Sigmoid colon (tissue), 7 donors: ENCODE data around the gene ATG5. TPM values are rescaled to one million over a fixed set of nuclear protein-coding genes. Genes with fewer than 3 reads are reported as not detected.
A peak's percentile ranks its signal among the peaks of the same experiment; 100 is the strongest.

ENCODE experiments used
- DNase-seq: peaks from one replicate; pipeline ENCODE4 v3.0.0-alpha.2; 2019
- H3K27ac ChIP-seq, 4 donors: fragments of 200-600 bp; sonication (generic); one replicate each; pipeline ENCODE4 v1.5.1; 2016 to 2019; ENCODE audit warnings: mild to moderate bottlenecking in 1 of 4
- H3K27me3 ChIP-seq, 3 donors: fragments of 200-600 bp; sonication (generic); one replicate each; pipeline ENCODE4 v1.5.1; 2019; ENCODE audit warnings: mild to moderate bottlenecking in 1 of 3
- H3K36me3 ChIP-seq, 4 donors: fragments of 200-600 bp; sonication (generic); one replicate each; pipeline ENCODE4 v1.5.1; 2016 to 2019
- H3K4me1 ChIP-seq, 4 donors: fragments of 200-600 bp; sonication (generic); one replicate each; pipeline ENCODE4 v1.5.1; 2017 to 2019
- H3K4me3 ChIP-seq, 4 donors: fragments of 200-600 bp; sonication (generic); one replicate each; pipeline ENCODE4 v1.5.1; 2017 to 2019; ENCODE audit warnings: mild to moderate bottlenecking in 2 of 4, moderate library complexity in 1 of 4
- H3K9me3 ChIP-seq, 4 donors: fragments of 200-600 bp in 3 of 4; sonication (generic) in 3 of 4; one replicate each; pipeline versions ENCODE4 v1.5.1 to v1.6.1; 2013 to 2019
- CTCF ChIP-seq, 4 experiments: fragments of 450-650 bp in 3 of 4; fragments of 200-600 bp in 1 of 4; IDR thresholded peaks; one replicate each; pipeline ENCODE4 v1.5.1; 2016 to 2019; ENCODE audit warnings: antibody characterized with exemption in 4 of 4, mild to moderate bottlenecking in 3 of 4, moderate library complexity in 2 of 4
- EP300 ChIP-seq, 4 donors: sonication (generic); formaldehyde crosslinking; IDR thresholded peaks; one replicate each; pipeline ENCODE4 v1.6.1; 2017; ENCODE audit warnings: antibody characterized with exemption in 4 of 4
- POLR2A ChIP-seq, 2 donors: fragments of 450-650 bp; IDR thresholded peaks; one replicate each; pipeline ENCODE4 v1.6.1; 2016; ENCODE audit warnings: antibody characterized with exemption in 2 of 2, mild to moderate bottlenecking in 2 of 2, moderate library complexity in 2 of 2
- POLR2AphosphoS5 ChIP-seq, 4 donors: sonication (generic); formaldehyde crosslinking; IDR thresholded peaks; one replicate each; pipeline ENCODE4 v1.6.1; 2017; ENCODE audit warnings: antibody characterized with exemption in 4 of 4
- WGBS, 2 donors: extraction: QIAGEN DNeasy Blood & Tissue Kit; methylation state at CpG; one replicate each; pipeline ENCODE4 v1.1.7; 2013; 5-methylcytosine and 5-hydroxymethylcytosine counted together
- intact Hi-C: fragments of 100-400 bp; cut with DNase I; formaldehyde crosslinking; loops from one replicate; pipeline ENCODE4 v1.15.1; 2023
- polyA plus RNA-seq, 3 donors: library from polyadenylated mRNA; stranded (reverse); fragments of 200-250 nt; gene quantifications; one replicate each; pipeline ENCODE4 v1.2.3, GENCODE V29; 2013
- total RNA-seq, 4 donors: library from RNA; depleted of rRNA; stranded (reverse); fragments of >200 nt; gene quantifications; one replicate each; pipeline ENCODE4 v1.1.0, GENCODE V29; 2016
- donor health status: healthy with polysubstance abuse.
- donor health status: Bipolar disorder and iron deficiency.
- donor health status: healthy.

The ATG5 gene
- total and polyA plus RNA-seq, 7 donors: 27.8 to 59.2 (median 48.6) TPM

GRCh38 chr6:106167096-106167814 is 158.3 kb downstream of the ATG5 start:
- no peak for DNase-seq
- no peaks in the 10 kb centered on the region for H3K9me3 ChIP-seq
- no peak for TF ChIP-seq POLR2AphosphoS5 (IDR thresholded peaks at IDR 0.05)
- 73 to 85% methylated on average over 6 of the region's 6 CpGs for WGBS, 2 donors
- peaks cover 0 to 4% (median 0%) of the 10 kb centered on the region in 4 donors for H3K4me1 ChIP-seq
- H3K4me3 ChIP-seq: no peak overlapping the region
- intact Hi-C loops: no loop called here
- H3K27me3 ChIP-seq: no peaks in the 10 kb centered on the region
- no peaks in the 10 kb centered on the region for H3K36me3 ChIP-seq
- H3K27ac ChIP-seq: no peak overlapping the region

GRCh38 chr6:106165885-106166485 is 159.6 kb downstream of the ATG5 start:
- 93 to 96% methylated on average over 3 of the region's 3 CpGs for whole genome bisulfite sequencing, 2 donors
- H3K4me1 ChIP-seq: peaks cover 0 to 4% (median 0%) of the 10 kb centered on the region in 4 donors
- no peaks in the 10 kb centered on the region for H3K36me3 ChIP-seq
- TF ChIP-seq EP300 (IDR thresholded peaks at IDR 0.05) (no peak), CTCF (IDR thresholded peaks at IDR 0.05) (no peak), POLR2A (IDR thresholded peaks at IDR 0.05) (no peak), POLR2AphosphoS5 (IDR thresholded peaks at IDR 0.05) (no peak)
- H3K9me3 ChIP-seq: no peaks in the 10 kb centered on the region
- DNase-seq: no peak
- H3K4me3 ChIP-seq: no peak overlapping the region
- no peaks in the 10 kb centered on the region for H3K27me3 ChIP-seq
- intact Hi-C loops: no loop called here
- H3K27ac ChIP-seq: no peak overlapping the region

- Histone ChIP-seq H3K36me3 (no peaks in the 10 kb centered on the region), H3K4me3 (no peak overlapping the region), H3K27me3 (no peaks in the 10 kb centered on the region), H3K4me1 (peaks cover 0 to 7% (median 2%) of the 10 kb centered on the region in 4 donors), H3K9me3 (no peaks in the 10 kb centered on the region), H3K27ac (peak overlapping the region in 3 of 4 donors; percentile 58 to 64 (median 63))
- TF ChIP-seq CTCF (IDR thresholded peaks at IDR 0.05): no peak
- TF ChIP-seq POLR2AphosphoS5 (IDR thresholded peaks at IDR 0.05): peak in 3 of 4 donors; percentile 19 to 39 (median 22)
- WGBS, 2 donors: 59 to 77% methylated on average over 17 of the region's 17 CpGs
- intact Hi-C loops: no loop called here
- peak; percentile 70 for DNase-seq
These were observed 161.3 kb downstream of the ATG5 start for GRCh38 chr6:106163966-106164877.

GRCh38 chr6:106163446-106163965 is 162.1 kb downstream of the ATG5 start:
- TF ChIP-seq POLR2A (IDR thresholded peaks at IDR 0.05) (no peak), CTCF (IDR thresholded peaks at IDR 0.05) (no peak), EP300 (IDR thresholded peaks at IDR 0.05) (no peak), POLR2AphosphoS5 (IDR thresholded peaks at IDR 0.05) (no peak)
- H3K9me3 ChIP-seq: no peaks in the 10 kb centered on the region
- peak overlapping the region in 3 of 4 donors; percentile 33 to 63 (median 59) for H3K27ac ChIP-seq
- H3K4me1 ChIP-seq: peaks cover 0 to 7% (median 2%) of the 10 kb centered on the region in 4 donors
- 39 to 61% methylated on average over 7 of the region's 7 CpGs for WGBS, 2 donors
- no peak for DNase-seq
- H3K27me3 ChIP-seq: no peaks in the 10 kb centered on the region
- intact Hi-C loops: no loop called here
- H3K36me3 ChIP-seq: no peaks in the 10 kb centered on the region
- H3K4me3 ChIP-seq: no peak overlapping the region
